Measurements from ENCODE around the gene ZNF598.
A peak's percentile ranks its signal among the peaks of the same experiment; 100 is the strongest.

Gene ZNF598

GRCh38 chr16:2002406-2003230 lies 7.0 kb downstream of the ZNF598 start:
- DNase-seq = peak; percentile 18
- H3K4me3 ChIP-seq (ENCODE audit: low read depth, low read length) = no peak overlapping the region
- no peaks in the 10 kb centered on the region for H3K27me3 ChIP-seq
- H3K9me3 ChIP-seq = no peaks in the 10 kb centered on the region
- H3K4me1 ChIP-seq = peaks cover 25% of the 10 kb centered on the region
- TF ChIP-seq, protein P1, sequence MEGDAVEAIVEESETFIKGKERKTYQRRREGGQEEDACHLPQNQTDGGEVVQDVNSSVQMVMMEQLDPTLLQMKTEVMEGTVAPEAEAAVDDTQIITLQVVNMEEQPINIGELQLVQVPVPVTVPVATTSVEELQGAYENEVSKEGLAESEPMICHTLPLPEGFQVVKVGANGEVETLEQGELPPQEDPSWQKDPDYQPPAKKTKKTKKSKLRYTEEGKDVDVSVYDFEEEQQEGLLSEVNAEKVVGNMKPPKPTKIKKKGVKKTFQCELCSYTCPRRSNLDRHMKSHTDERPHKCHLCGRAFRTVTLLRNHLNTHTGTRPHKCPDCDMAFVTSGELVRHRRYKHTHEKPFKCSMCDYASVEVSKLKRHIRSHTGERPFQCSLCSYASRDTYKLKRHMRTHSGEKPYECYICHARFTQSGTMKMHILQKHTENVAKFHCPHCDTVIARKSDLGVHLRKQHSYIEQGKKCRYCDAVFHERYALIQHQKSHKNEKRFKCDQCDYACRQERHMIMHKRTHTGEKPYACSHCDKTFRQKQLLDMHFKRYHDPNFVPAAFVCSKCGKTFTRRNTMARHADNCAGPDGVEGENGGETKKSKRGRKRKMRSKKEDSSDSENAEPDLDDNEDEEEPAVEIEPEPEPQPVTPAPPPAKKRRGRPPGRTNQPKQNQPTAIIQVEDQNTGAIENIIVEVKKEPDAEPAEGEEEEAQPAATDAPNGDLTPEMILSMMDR (IDR thresholded peaks at IDR 0.05; ENCODE audit: low read depth, low read length) = no peak
- peaks cover 72% of the 10 kb centered on the region for H3K36me3 ChIP-seq

- Histone ChIP-seq H3K9me3 (no peaks in the 10 kb centered on the region), H3K36me3 (peaks cover 77% of the 10 kb centered on the region), H3K4me3 (ENCODE audit: low read depth, low read length) (no peak overlapping the region), H3K27me3 (no peaks in the 10 kb centered on the region), H3K4me1 (peaks cover 22% of the 10 kb centered on the region)
- DNase-seq = no peak
- TF ChIP-seq, protein P1 (IDR thresholded peaks at IDR 0.05; ENCODE audit: low read depth, low read length) = no peak
Measured at GRCh38 chr16:2001456-2002355, 7.9 kb downstream of the ZNF598 start.

DNA sequence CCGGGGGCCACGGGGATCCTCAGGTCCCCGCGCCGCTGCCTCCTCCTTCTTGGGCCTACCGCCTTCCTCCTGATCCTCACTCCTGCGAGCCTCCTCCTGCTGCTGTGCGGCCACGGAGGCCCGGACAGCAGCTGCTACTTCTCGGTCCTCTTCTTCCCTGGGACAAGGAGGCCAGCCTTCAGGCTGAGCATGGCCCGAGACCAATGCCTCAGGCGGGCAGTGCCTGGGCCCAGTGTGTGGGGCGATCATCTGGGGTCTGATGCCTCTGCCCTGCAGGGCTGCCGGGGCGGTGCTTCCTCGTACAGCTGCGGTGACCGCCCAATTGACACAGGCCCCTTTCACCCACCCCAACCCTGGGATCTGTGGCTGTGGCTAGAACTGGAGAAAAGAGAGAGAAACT lies 8.6 kb downstream of the ZNF598 start:
- Histone ChIP-seq H3K4me3 (ENCODE audit: low read depth, low read length) (no peak overlapping the region), H3K36me3 (peaks cover 77% of the 10 kb centered on the region), H3K9me3 (no peaks in the 10 kb centered on the region), H3K4me1 (peaks cover 19% of the 10 kb centered on the region), H3K27me3 (no peaks in the 10 kb centered on the region)
- TF ChIP-seq, protein P1 (IDR thresholded peaks at IDR 0.05; ENCODE audit: low read depth, low read length) = no peak
- peak; percentile 8 for DNase-seq

DNA sequence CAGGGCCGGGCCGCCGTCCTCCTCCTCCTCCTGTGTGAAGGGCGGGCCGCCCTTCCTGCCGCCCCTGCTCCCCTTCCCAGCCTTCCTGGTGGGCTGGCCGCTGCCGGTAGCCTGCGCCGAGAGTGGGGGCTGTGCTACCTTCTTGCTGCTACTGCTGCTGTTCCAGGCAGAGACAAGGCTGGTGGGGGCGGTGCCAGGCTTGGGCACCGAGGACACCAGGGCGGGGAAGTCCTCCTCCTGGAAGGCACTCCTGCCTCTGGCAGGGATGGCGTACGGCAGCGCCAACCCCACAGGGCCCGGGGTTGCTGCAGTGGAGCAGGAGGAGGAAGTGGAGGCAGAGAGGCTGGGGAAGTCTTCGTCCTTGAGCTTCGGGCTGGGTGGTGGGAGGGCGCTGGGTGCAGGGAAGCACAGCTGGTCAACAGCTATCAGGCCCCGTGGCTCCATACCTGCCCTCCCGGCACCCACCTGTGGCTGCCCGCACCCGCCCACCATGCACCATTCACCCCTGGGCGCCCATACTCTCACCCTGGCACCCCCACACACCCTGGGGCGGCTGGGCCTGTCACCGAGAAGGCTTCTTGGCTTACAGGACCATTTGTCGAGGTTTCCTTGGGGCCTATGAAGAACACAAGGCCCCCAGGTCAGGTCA lies 9.6 kb downstream of the ZNF598 start:
- TF ChIP-seq, protein P1 (IDR thresholded peaks at IDR 0.05; ENCODE audit: low read depth, low read length) = no peak
- H3K9me3 ChIP-seq = no peaks in the 10 kb centered on the region
- no peaks in the 10 kb centered on the region for H3K27me3 ChIP-seq
- peaks cover 10% of the 10 kb centered on the region for H3K4me1 ChIP-seq
- DNase-seq = peak; percentile 10
- no peak overlapping the region for H3K4me3 ChIP-seq (ENCODE audit: low read depth, low read length)
- H3K36me3 ChIP-seq = peaks cover 84% of the 10 kb centered on the region

DNA sequence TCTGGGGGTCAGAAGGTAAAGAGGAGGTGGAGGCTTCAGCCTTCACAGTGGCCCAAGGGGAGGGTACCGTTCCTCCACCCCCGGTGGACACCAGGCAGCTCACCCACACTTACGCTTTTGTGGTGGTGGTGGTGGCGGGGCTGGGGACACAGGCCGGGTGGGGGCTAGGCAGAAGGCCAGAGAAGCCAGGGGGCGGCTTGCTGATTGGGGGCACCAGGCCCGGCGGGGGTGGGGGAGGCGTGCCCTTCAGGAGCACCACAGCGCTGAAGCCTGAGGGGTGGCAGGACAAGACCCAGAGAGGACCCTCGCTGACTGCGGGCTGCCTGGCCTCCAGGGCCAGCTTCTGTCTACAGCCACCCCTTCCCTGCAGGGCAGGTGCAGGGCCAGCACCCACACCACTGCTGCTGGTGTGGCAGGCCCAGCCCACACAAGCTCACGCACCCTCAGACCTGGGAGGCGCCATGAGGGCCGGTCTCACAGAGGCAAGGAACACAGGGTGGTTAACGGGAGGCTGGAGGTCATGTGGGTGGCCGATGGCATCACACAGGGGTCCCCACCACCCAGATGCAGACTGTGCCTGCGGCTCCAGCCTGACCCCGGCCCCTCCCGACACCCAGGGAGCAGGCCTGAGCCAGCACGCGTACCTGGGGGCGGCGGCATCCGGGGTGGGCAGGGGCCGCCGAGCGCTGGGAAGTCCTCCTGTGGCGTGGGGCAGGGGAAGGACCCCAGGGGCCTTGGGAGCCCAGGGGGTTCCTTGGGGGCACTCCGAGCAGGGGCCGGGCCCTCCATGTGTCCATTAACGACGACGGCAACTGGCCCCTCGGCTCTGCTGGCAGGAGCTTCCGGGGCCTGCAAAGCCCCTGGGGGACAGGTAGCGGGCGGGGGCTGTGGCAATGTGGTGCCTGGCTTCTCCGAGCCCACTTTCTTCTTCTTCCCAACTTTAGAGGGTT lies 10.5 kb downstream of the ZNF598 start:
- Histone ChIP-seq H3K4me3 (ENCODE audit: low read depth, low read length) (no peak overlapping the region), H3K27me3 (no peaks in the 10 kb centered on the region), H3K36me3 (peaks cover 77% of the 10 kb centered on the region), H3K9me3 (no peaks in the 10 kb centered on the region), H3K4me1 (peaks cover 2% of the 10 kb centered on the region)
- TF ChIP-seq, protein P1 (IDR thresholded peaks at IDR 0.05; ENCODE audit: low read depth, low read length) = no peak
- peak; percentile 10 for DNase-seq
